Occipital lobe (tissue), 2 donors: ENCODE results near the gene MMP13. TPM values are rescaled to one million over a fixed set of nuclear protein-coding genes. Genes with fewer than 3 reads are reported as not detected.
"Not testable (repeated sequence)": the region's sequence is repeated elsewhere in the genome, so short reads cannot be mapped to it uniquely, and the experiment has no call there.

ENCODE experiments used
- DNase-seq: peaks from one replicate; lab custom pipeline; 2025; lab: John Stamatoyannopoulos, UW
- total RNA-seq: library from RNA; depleted of rRNA; stranded (reverse); fragments of >200 nt; gene quantifications from one replicate; pipeline ENCODE4 v1.2.3, GENCODE V29; 2014

The MMP13 gene
- total RNA-seq: not detected

- no peak for DNase-seq
These were observed at the start of gene MMP13 for GRCh38 chr11:102955624-102956023. Gene MMP13, minus strand, starts transcription at chr11:102955732. Its CDS starts 27 bp downstream, at chr11:102955705.

GRCh38 chr11:103004234-103004633, 48.7 kb upstream of the MMP13 start:
- DNase-seq: not testable (repeated sequence)

GRCh38 chr11:102994105-102994504, 38.6 kb upstream of the MMP13 start:
- no peak for DNase-seq

GRCh38 chr11:102991776-102992175, 36.2 kb upstream of the MMP13 start:
- no peak for DNase-seq

- no peak for DNase-seq
These were observed 34.6 kb upstream of the MMP13 start for GRCh38 chr11:102990145-102990544.

GRCh38 chr11:102989379-102990047, 34.0 kb upstream of the MMP13 start:
- DNase-seq: no peak

- DNase-seq: no peak
These were observed 31.3 kb upstream of the MMP13 start for GRCh38 chr11:102986815-102987214.

GRCh38 chr11:102985850-102986249, 30.3 kb upstream of the MMP13 start:
- DNase-seq: no peak

- no peak for DNase-seq
These were observed 28.0 kb upstream of the MMP13 start for GRCh38 chr11:102983486-102983885.

GRCh38 chr11:102981324-102981910, 25.9 kb upstream of the MMP13 start:
- no peak for DNase-seq

- no peak for DNase-seq
These were observed 19.2 kb upstream of the MMP13 start for GRCh38 chr11:102974552-102975280.

- DNase-seq: not testable (repeated sequence)
These were observed 18.2 kb upstream of the MMP13 start for GRCh38 chr11:102973698-102974097.

- no peak for DNase-seq
These were observed 17.3 kb upstream of the MMP13 start for GRCh38 chr11:102972853-102973252.

- DNase-seq: no peak
These were observed 16.2 kb upstream of the MMP13 start for GRCh38 chr11:102971766-102972165.

GRCh38 chr11:102967497-102967896, 12.0 kb upstream of the MMP13 start:
- DNase-seq: no peak

- no peak for DNase-seq
These were observed 10.5 kb upstream of the MMP13 start for GRCh38 chr11:102966011-102966410.

GRCh38 chr11:102964867-102965266, 9.3 kb upstream of the MMP13 start:
- DNase-seq: no peak

- DNase-seq: no peak
These were observed 2.4 kb upstream of the MMP13 start for GRCh38 chr11:102957953-102958352.

GRCh38 chr11:102950622-102951081, 4.9 kb downstream of the MMP13 start:
- no peak for DNase-seq

GRCh38 chr11:102946237-102946636, 9.3 kb downstream of the MMP13 start:
- no peak for DNase-seq

- no peak for DNase-seq
These were observed 14.6 kb downstream of the MMP13 start for GRCh38 chr11:102940714-102941588.
